Fibroblast of the aortic adventitia (primary cell): ENCODE measurements around the gene SRPK2. TPM values are rescaled to one million over a fixed set of nuclear protein-coding genes. Genes with fewer than 3 reads are reported as not detected.

ENCODE experiments used
- DNase-seq: peaks from one replicate; pipeline ENCODE4 v3.0.0-alpha.2; 2010; ENCODE audit warnings: low read depth
- H3K4me3 ChIP-seq: 2 replicates; pipeline ENCODE4 v1.5.1; 2011; ENCODE audit warnings: low read depth, mild to moderate bottlenecking, control low read depth, low read length, moderate library complexity
- total RNA-seq: library from RNA; depleted of rRNA; stranded (reverse); fragments of >200 nt; gene quantifications from 2 replicates; pipeline ENCODE4 v1.2.3, GENCODE V29; 2012; ENCODE audit warnings: low replicate concordance
- TF ChIP-seq, protein P1 (sequence below): IDR thresholded peaks from 2 replicates; pipeline ENCODE4 v1.5.1; 2011; ENCODE audit warnings: mild to moderate bottlenecking, low read length, control low read depth, inconsistent platforms; ENCODE audit not compliant: insufficient read depth

The SRPK2 gene
- total RNA-seq, 1 donor, result 50.8 TPM

DNA sequence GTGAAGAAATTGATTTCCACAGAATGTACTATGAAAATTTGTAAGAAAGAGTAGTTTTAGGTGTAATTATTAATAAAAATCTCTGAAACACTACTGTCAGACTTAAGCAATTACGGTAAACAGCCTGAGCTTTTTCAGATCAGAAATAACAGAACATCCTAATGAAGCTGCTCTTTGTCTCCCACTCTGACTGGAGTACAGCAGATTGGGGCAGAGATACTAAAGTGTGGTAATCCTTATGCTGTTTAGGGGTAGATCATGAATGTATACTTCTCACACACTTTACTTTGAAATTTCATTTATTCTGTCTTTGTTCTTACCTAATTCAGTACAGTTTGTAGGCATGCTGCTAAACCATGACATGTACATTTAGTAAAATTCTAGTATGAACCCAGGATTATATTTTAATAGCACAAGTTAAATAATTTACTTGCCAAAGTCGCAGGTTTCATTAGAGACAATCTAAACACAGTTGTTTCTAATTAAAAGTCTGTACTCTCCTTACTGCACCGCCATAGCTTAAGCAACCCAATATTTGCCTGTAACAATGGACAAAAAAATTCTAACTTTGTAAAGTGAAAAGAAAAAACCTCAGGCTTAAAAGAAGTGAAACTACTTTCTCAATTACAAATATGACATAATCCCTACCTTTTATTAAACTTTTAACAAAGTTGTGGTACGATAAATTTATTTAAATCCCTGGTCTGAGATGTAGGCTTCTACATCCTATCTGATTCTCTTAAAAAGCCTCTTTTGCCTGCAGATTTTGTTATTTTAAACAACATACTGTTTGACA lies 286.0 kb downstream of the SRPK2 start:
- DNase-seq, result no peak
- TF ChIP-seq, protein P1, sequence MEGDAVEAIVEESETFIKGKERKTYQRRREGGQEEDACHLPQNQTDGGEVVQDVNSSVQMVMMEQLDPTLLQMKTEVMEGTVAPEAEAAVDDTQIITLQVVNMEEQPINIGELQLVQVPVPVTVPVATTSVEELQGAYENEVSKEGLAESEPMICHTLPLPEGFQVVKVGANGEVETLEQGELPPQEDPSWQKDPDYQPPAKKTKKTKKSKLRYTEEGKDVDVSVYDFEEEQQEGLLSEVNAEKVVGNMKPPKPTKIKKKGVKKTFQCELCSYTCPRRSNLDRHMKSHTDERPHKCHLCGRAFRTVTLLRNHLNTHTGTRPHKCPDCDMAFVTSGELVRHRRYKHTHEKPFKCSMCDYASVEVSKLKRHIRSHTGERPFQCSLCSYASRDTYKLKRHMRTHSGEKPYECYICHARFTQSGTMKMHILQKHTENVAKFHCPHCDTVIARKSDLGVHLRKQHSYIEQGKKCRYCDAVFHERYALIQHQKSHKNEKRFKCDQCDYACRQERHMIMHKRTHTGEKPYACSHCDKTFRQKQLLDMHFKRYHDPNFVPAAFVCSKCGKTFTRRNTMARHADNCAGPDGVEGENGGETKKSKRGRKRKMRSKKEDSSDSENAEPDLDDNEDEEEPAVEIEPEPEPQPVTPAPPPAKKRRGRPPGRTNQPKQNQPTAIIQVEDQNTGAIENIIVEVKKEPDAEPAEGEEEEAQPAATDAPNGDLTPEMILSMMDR, result no peak
- H3K4me3 ChIP-seq, result no peak overlapping the region

DNA sequence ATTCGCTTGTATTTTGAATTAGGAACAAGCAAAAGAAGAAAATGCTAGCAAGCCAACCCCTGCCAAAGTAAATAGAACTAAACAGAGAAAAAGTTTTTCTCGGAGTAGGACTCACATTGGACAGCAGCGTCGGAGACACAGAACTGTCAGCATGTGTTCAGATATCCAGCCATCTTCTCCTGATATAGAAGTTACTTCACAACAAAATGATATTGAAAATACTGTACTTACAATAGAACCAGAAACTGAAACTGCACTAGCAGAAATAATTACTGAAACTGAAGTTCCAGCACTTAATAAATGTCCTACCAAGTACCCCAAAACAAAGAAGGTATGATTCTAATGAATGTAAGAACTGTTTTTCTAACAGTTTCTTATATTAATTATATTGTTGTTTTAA lies 286.9 kb downstream of the SRPK2 start:
- no peak overlapping the region for H3K4me3 ChIP-seq
- TF ChIP-seq, protein P1, result no peak
- no peak for DNase-seq

DNA sequence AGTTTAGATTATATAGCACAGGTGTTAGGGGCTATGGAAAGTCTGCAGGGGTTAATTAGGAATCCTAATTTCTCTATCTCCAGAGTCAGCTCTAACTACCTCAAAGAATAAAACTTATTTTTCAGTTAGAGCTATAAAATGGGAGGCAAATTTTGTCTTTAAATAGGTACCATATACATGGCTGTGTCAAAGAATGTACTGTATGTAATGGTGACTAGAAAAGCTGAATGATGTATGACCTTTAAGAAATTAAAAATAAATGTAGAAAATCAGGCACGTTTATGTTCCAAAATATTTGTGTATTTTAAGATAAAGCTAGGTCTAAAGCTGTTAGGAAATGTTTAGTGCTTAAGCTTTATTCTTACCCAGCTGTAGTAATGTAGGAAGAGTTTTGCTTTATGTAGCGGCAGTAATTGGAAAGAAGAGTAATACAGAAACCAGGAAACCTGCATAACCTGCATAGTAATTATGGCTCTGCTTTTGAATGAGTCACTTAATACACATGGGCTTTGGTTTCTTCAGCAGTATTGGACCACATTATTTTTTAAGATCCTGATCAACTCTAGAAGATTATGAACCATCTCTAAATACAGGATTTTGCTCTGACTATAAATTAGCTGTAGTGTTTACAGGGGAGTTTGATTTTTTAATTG lies 289.7 kb downstream of the SRPK2 start:
- TF ChIP-seq, protein P1, result no peak
- DNase-seq, result no peak
- H3K4me3 ChIP-seq, result no peak overlapping the region

DNA sequence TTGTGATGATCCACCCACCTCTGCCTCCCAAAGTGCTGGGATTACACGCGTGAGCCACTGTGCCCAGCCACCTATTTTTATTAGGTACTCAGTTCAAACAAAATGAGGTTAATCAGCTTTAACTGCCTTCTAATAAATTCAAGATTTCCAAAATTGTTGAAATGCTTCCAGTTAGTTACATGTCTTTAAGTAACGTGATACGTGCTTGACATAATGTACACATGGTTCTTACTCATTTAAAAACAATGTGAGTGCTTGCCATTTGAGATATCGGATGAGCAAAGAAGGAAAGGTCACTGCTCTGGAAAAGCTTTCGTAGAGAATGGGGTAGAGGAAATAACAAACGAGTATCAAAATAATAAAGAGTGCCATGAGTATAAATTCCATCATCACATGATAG lies 291.1 kb downstream of the SRPK2 start:
- TF ChIP-seq, protein P1, result no peak
- H3K4me3 ChIP-seq, result no peak overlapping the region
- peak; percentile 85 for DNase-seq

DNA sequence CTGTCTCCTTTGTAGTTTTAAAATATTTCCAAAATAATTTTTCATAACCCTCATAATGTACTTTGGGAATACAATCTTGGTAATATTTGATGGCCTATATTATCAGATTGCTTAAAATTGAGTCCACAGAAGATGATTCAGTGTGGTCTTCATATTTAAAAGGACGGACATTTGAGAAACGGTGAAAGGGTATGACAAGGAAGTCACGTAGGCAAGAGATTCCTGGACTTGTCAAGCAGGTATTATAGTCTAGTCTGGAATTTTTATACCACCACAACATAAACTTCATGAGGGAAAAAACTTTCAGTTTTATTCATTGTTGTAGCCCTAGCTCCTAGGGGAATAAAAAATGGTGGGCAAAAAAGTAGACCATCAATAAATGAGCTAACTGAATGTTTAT lies 292.4 kb downstream of the SRPK2 start:
- DNase-seq, result no peak
- TF ChIP-seq, protein P1, result no peak
- H3K4me3 ChIP-seq, result no peak overlapping the region

DNA sequence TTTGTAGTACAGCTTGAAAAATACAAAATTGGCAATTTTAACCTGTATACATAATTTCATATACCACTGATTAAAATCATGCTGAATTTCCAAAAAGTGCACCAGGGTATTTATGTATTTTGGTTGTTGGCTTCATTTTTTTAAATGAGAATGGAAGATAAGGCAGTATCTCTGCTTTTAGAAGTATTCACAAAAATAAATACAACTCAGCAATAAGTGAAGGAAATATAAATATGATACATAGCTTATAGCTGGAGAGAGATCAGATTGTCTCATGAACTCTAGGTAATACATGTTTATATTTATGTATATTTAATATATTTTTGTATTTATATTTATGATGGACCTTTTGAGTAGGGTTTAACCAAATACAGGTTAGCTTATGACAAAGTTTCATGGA lies 293.8 kb downstream of the SRPK2 start:
- TF ChIP-seq, protein P1, result no peak
- no peak for DNase-seq
- no peak overlapping the region for H3K4me3 ChIP-seq
